Stimulated activated CD4-positive, alpha-beta T cell treated with anti-CD3 and anti-CD28 coated beads, Interleukin-15, amount 100 ng/mL, for 48 hours (primary cell): ENCODE results near the gene RREB1.

Experiments used
- DNase-seq, 2 donors: peaks; one replicate each; pipeline ENCODE4 v3.0.0-alpha.2; 2020; ENCODE audit warnings: low read depth in 2 of 2

The RREB1 gene

DNA sequence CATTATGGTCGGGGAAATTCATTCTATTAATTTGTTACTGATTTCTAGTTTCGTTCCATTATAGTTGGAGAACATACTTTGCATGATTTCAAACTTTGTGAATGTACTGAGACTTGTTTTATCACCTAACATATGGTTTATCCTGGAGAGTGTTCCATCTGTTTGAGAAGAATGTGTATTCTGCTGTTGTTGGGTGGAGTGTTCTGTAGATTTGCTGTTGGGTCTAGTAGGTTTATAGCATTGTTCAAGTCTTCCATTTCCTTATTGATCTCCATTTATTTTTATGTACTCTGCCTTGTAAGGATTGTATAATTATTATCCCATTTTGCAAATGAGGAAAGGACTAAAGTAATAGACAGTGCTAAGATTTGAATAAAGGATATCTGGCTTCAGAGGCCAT lies 85.4 kb downstream of the RREB1 start:
- DNase-seq: no peak

DNA sequence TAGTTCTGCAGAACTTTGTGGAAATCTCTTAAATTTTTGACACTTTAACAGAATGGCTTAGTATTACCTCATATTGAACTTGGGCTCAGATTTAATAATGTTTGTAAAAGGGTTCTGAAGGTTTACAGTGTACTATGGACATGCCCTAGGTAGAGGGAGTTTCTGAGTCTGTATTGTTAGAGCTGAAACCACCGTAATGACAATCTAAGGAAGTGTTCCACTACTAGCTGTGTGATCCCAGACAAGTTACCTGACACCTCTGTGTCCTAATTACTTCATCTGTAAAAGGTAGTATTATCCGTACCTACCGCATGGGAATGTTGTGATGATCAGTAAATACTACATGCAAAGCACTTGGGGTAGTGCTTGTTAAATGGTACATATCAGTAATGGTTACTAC lies 86.9 kb downstream of the RREB1 start:
- no peak for DNase-seq

DNA sequence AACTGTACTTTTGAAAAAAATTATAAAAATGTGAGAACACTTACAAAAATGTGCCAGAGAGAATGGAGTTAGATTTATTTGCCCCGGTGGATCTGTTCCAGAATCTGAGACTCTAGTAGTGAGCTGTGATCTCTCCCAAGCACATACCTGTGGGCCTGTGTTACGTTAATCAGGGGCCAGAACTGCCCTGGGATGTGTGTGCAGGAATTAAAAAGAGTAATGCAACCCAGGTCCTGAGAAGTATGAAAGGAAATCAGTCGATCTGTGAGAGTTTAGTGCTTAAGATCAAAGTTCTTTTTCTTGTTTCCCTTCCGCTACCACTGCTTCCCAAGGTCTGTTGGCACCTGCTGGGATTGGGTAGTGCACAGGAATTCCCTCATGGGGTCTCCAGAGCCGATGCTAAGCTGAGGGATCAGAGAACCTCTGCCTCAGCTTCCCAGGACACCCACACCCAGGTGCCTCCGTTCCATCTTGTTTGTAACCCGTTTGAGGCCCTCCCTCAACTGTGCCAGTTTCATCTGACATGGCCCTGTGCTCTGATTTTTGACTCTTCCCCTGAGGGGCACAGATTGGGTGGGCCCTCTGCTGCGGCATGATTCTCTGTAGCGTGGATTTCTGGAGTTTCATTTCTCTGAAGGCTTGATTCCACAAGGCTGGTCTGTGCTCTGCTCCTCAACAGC lies 87.7 kb downstream of the RREB1 start:
- no peak for DNase-seq

DNA sequence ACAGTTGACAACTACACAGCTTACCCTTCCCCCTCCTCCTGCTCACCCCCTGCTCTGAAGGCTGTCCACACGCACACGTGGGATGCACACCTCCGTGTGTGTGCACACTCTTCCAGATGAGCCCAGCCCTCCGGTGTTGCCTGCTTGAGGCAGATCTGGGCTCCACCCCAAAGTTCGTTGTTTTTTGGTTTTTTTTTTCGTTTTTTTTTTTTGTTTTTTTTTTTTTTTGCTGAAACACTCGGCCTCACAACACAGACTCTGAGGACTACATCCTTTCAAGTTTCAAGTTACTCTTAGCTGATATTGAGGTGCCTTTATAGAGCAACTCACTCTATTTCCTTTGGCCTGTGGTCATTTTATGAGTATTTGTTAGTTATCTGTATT lies 88.2 kb downstream of the RREB1 start:
- DNase-seq: no peak

DNA sequence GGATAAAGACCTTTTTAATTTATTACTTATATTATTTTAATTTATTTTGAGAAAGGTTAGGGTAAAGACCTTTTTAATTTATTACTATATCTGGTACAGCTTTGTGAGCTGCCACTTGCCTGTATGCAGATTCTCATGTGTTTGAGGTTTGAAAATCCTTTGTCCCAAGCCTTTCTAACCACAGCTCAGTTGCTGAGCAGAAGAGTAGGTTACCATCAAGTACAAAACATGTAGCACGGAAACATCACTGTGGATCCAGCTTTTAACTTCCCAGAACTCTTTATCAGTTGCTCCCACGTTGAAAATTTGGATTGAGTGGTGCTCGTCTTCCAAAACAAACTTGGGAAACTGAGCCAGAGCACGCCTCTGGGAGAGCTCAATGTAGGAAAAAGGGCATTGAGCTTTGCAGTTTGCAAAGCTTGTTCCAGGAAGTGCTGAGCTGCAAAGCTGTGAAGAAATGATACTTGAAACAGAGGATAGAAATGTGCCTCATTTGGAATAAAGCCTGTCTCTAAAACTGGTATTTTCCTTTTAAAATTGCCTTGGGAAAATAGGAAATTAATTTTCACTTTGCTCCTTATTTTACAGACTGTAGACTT lies 89.0 kb downstream of the RREB1 start:
- no peak for DNase-seq

DNA sequence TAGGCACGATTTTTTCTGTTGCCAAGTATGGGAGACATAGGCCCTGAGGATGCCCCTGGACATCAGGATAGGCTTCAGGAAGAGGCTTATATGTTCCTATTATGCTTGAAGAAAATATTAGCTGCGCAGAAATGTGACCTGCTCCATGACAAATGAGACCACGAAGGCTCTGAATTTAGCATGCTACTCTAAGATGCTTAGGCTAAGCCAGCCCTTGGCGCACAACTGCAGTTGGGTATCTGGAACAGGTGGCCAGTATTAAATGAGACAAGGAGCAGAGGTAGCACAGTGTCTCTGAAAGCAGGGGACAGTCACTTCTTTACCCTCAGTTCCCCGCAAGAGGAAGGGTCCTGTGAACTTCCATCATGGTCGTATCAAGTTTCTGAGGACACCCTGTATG lies 90.0 kb downstream of the RREB1 start:
- no peak for DNase-seq

DNA sequence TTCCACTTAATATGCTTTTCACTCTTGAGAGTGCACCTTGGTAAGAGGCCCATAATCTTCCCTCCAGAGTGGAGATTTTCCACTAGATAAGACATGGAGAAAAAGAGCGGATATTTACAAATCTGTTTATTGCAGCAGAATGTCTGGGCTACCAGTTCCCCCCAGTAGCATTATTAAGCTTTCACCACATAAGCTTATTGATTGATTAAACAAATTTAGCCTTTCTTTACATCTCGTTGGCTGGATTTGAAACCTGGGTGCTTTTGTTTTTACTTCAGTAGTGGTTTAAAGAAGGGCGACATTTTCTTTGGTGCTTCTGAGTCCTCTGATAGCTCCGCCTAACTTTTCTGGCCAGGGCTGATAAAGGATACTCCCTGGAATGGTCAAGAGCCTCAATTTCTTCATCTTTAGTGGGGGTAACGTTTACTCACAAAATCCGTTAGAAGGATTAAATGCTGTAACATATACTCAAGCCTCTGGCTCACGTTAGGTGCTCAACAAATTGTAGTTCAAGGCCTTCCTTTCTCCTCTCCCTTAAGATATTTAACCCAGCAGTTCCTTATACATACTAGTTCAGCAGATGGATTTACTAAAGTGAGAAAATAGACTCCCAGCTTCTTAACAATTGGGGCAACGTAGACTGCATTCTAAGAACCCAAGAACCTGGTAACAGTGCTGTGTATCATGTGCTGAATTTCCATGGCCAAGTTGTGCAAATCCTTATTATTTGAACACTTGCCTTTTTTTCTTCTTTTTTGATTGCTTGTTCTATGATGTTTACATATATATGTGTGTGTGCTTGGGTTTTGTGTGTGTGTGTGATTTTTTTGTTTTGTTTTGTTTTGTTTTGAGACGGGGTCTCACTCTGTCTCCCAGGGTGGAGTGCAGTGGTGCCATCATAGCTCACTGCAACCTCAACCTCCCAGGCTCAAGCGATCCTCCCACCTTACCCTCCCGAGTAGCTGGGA lies 91.4 kb downstream of the RREB1 start:
- DNase-seq: no peak

DNA sequence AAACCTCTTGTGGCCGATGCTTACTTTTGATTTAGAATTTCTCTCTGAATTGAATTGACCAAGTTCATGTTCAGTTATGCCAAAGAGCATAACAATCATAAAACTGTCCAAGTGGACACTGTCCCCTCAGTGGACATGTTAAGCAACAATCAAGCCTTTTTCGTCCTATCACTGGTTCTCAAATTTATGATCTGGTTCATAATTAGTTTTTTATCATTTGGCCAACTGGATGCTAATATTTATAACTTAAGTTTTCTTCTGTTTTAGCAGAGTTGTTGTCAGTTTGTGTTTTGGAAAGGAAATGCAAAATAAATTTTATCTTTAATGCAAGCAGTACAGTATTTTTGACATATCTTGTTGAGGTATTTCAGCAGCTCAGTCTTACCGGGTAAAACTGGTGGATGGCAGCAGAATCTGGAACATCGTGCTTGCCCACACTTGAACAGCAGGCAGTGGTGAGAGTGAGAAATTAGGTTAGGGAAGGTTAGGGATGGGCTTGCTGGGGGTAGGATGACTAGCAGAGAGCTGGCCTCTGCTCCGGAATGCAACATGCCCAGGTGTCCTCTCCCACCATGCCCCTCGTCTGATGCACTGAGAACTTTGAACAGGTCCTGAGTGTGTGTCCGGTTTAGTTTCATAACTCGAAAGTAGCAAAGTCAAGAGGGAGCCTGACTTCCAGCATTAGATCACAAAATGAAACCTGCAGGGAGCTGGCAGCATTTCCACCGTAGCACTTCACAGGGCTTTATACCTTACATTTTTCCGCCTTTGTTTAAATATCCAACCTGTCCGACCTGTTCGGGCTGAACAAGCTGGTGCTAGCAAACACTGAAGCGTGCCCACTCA lies 93.1 kb downstream of the RREB1 start:
- DNase-seq: no peak

DNA sequence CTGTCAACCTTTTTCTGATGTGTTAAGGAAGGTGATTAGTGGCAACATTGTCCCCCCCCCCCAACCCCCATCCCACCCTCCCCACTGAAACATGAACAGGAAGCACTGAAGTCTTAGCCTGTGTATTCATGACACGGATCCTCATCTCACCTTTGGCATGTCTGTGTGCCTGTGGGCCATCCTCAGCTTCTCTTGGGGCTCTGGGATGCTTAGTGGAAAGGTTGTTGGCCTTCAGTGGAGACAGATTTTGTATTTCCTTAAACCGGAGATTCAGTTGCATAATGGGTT lies 93.6 kb downstream of the RREB1 start:
- DNase-seq: no peak

DNA sequence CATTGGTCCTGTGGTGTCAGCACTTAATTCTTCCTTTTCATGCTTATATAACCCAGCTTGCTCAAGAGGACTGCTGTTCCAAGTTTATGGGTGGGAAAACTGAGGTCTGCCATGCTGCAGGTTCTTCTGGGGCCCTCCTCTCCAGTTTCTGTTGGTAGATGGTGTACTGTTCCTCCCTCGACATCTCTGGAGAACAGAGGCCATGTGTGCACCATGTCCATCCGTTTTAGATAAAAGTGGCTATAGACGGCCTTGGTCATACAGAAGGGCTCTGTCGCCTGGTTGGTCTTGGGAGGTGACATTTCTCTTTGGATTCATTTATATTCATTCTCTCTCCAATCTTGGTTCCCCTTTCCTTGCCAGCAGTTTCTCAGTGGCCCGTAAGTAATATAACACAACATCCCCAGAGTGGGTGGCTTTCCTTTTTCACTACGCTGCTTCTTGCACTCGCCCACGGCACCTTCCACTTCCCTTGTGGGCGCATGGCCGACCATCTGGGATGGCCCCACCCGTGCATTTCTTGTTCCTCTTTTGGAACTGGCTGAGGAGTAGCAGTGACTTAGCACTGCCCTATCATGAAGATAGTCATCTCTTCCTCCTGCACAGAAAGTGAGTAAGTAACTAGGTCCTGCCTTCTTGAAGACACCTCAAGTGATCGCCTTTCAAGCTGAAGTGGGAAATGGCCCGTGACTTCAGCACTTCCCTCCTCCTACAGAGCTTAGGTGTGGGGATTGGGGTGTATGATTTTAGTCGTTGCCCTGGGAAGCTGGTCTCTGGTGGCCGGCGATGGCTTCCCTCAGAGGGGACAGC lies 94.2 kb downstream of the RREB1 start:
- DNase-seq: no peak

DNA sequence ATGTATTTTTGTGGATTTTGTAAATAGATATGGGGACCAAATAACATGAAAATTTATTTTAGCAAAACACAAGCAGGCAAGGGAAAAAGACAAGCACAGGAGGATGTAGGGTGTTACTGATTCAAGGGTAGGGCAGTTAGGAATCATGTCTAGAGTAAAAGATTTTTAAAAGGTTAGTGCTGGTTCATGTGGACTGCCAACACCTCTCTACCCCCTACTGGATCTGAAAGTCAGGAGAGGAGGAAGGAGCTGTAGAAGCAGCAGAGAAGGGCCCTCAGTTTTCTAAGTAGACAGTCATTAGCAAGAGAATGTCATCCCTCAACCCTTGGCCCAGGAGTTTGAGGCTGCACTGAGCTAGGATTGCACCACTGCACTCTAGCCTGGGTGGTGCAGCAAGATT lies 95.2 kb downstream of the RREB1 start:
- no peak for DNase-seq

DNA sequence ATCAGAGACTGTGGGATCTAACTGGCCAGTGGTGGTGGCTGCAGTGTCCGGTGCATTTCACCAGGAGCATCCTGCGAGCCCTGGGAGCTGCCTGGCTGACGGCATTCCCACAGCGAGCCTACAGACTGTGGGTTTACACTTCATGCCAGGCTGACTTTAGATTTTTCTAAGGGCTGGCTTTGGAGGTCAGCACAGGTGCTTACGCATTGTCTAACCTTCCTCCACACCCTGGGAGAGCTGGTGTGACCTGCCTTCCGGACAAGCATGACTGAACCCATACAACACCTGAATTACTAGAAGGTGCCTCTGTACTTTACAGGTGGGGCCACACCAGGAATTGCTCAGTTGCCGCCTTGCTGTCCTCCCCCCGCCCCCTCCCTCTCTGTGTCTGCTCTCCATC lies 96.2 kb downstream of the RREB1 start:
- DNase-seq: no peak

DNA sequence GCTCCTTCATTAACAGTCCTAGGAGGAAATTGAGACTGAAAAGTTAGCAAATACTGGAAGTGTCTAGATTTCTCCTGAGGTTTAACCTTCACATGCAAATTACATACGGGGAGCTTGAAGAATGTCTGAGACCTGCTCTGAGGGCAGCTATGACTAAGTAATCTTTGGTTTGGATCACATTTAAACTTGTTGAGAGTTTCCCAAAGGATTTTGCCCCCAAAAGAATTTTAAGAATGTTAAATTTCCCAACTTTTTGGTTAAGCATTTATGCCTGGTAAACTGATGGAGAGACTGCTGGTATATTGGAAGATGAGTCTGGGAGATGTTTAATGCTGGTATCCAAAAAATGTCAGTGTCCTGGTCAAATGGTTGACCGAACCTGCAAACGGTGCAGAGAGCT lies 97.0 kb downstream of the RREB1 start:
- no peak for DNase-seq

DNA sequence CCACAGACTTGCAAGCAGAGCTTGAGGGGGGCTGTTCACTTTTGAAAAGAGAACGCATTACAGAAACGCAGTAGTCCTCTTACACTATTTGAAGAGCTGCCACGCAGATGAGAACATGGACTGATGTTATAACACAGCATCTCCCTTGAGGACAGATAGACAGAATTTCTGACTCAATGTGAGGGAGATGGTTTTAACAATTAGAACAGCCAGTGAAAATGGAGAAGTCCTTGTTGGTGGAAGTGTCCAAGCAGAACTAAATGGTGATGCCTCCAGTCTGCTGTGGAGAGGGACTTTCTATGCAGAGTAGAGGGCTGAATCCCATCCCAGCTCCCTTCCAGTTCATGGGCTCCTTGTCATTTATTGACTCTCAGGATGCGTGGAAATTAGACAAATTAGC lies 100.0 kb downstream of the RREB1 start:
- no peak for DNase-seq

DNA sequence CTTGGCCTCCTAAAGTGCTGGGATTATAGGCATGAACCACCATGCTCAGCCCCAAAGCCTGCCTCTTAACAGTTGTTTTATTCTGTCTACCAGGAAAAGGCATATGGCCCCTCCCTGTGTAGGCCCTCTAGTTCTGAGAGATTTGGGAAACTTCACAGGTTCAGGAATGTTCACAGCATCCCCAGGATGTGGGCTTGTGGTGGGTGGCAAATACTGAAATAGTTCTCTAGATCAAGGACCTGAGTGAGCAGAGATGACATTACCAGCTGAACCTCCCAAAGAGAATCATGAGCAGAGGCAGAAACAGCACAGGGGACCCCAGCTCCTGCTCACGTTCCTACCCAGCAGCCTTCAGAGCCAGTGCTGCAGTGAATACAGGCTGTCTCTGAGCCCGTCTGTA lies 105.7 kb downstream of the RREB1 start:
- DNase-seq: no peak

DNA sequence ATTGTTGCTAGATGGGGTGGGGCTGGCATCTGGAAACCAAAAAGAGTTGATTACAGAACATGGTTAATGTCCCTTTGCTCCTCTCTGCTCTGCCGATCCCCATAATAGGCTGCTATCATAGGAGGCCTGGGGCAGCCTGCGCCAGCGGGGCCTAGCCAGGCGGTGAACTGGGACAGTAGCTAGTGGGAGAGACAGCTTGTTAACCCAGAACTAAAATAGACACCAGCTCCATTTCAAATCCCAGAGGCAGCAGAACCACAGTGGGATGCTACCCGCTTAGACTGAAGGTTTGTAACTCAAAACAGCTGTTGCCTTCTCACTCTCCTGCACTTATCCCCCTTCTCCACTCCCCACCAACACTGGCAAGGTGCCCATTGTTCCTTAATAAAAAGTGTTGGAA lies 106.7 kb downstream of the RREB1 start:
- DNase-seq: no peak

DNA sequence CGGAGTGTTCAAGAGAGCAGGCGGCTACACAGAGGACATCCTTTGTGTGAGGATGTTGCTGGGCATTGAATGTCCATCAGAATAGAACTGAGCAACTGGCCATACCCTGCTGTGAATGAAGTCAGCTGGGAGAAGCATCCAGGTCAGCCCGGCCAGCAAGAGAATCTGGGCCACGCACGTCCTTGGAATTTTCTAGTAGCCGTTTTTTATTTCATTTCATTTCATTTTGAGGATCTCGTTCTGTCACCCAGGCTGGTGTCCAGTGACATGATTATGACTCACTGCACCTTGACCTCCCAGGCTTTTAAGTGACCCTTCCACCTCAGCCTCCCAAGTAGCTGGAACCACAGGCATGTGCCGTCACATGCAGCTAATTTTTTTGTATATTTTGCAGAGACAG lies 107.4 kb downstream of the RREB1 start:
- no peak for DNase-seq

DNA sequence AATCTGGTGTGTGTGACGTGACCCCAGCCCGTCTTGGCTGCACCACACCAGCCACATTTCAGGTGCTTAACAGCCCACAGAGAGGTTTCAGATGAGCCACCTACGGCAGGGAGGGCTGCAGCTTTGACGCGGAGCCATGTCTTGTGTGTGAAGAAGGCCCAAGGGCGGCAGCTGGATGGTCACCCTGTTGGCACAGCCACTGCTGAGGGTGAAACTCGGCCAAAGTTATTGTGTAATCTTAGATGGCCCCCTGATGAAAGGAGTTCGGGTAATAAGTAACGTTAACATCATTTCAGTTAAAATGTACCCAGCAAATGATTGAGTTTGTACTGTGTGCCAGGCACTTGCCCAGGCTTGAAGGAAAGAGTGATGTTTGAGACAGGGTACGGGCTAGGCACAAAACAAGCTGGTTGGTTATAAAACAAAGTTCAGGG lies 108.1 kb downstream of the RREB1 start:
- DNase-seq: no peak

DNA sequence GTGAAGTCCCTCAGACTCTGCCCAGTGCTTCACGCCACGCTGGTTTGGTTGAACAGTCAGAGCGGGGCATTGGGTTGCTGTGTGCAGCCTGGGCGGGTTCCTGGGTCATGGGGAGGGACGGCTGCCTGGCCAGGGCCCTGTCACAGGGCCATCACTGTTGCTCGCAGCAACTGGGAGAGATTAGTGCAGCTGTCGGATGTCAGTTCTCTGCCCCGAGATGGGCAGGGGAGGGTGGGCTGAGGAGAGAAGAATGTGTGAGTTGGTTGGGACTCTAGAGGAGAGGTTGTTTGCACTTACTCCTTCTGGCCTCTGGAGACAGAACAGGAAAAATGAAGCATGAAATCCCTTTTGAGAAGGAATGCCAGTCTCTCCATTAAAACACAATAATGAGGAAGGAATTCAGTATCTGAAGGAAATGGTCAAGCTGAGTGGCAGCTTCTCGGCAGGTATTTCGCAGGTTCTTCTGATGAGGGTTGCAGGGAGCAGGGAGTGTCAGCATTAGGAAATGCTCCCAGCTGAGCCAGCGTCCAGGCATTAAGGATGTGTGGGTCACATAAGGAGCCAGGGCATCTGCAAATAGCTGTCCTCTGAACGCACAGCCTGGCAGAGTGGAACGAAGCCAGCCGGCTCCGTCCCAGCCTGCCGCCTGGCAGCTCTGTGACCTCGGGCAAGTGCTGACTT lies 109.3 kb downstream of the RREB1 start:
- no peak for DNase-seq

DNA sequence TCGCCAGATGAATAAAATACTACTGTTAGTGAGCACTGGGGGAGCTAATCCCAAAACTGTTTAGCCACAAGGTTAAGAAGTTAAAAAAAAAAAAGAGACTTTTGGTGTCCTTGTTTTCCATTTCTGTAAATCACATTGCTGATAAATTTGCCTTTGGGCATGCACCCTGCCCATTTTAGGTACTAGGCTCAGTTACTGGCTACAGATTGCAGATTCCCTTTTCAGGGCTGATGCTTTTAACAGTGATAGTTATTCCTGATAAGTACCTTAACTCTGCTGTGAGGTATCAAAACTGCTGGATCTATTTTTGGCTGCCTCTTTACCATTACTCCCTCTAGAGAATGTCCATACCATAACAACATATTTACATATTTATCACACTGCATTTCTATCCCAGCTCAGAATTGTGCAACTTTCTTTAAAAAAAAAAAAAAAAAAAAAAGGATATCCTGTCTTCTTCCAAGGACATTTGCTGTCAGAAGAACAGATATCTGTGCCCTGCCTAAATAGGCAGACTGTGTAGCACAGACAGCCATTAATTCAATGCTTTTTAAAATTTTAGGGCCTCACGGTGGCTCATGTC lies 110.7 kb downstream of the RREB1 start:
- no peak for DNase-seq
